Panc1 (cell line): ENCODE measurements around the gene ADGRG3. TPM values are rescaled to one million over a fixed set of nuclear protein-coding genes. Genes with fewer than 3 reads are reported as not detected.

Experiments used
- ATAC-seq: fragments of 200-7000 bp; cut with Tn5 transposase; 2 replicates; pipeline ENCODE4 v1.9.1; 2020; ENCODE audit warnings: mild to moderate bottlenecking, moderate library complexity
- BruUV-seq: library from RNA; stranded (reverse); fragments of 400-500 nt; replicated peaks from 2 replicates; lab custom pipeline; 2021; lab: Mats Ljungman, UMichigan
- CTCF ChIA-PET: fragments of 300-600 bp; sonication (Branson Sonifier 250); formaldehyde crosslinking; loops from one replicate; lab custom pipeline; 2022; ENCODE audit warnings: antibody characterized with exemption; lab: Charles Lee
- POLR2A ChIA-PET: fragments of 300-600 bp; sonication (Branson Sonifier 250); formaldehyde crosslinking; loops from one replicate; lab custom pipeline; 2022; ENCODE audit warnings: antibody characterized with exemption; lab: Charles Lee
- DNase-seq: peaks from one replicate; pipeline ENCODE4 v3.0.0-alpha.2; 2010; ENCODE audit warnings: low read depth, low spot score
- H3K27ac ChIP-seq: 2 replicates; pipeline ENCODE4 v1.5.1; 2011; ENCODE audit warnings: mild to moderate bottlenecking, low read length, inconsistent platforms
- H3K27me3 ChIP-seq: fragments of 200-500 bp; sonication (Bioruptor generic); 2 replicates; pipeline ENCODE4 v1.6.0; 2014; ENCODE audit warnings: low read length, inconsistent platforms; ENCODE audit not compliant: control insufficient read depth, insufficient read depth
- H3K36me3 ChIP-seq: fragments of 200-500 bp; sonication (Bioruptor generic); 2 replicates; pipeline ENCODE4 v1.5.1; 2014; ENCODE audit warnings: inconsistent platforms, mild to moderate bottlenecking, low read length, moderate library complexity; ENCODE audit not compliant: control insufficient read depth, insufficient read depth
- H3K4me1 ChIP-seq: 2 replicates; pipeline ENCODE4 v1.5.1; 2011; ENCODE audit warnings: inconsistent platforms, mild to moderate bottlenecking, low read length, moderate library complexity; ENCODE audit not compliant: control insufficient read depth, insufficient read depth
- H3K4me3 ChIP-seq, 2 experiments: 2 replicates each; pipeline ENCODE4 v1.5.1; 2011 to 2012; ENCODE audit warnings: low read depth in 2 of 2, low read length in 2 of 2, mild to moderate bottlenecking in 2 of 2, inconsistent platforms in 1 of 2, moderate library complexity in 1 of 2
- H3K9me3 ChIP-seq: fragments of 200-500 bp; sonication (Bioruptor generic); 2 replicates; pipeline ENCODE4 v1.5.1; 2014; ENCODE audit warnings: low read depth, mild to moderate bottlenecking, inconsistent platforms, low read length, moderate library complexity; ENCODE audit not compliant: control insufficient read depth, insufficient read depth
- CTCF ChIP-seq: fragments of 450-650 bp; IDR thresholded peaks from 2 replicates; pipeline ENCODE4 v1.5.1; 2017; ENCODE audit warnings: mild to moderate bottlenecking
- POLR2AphosphoS5 ChIP-seq: IDR thresholded peaks from 2 replicates; pipeline ENCODE4 v1.6.1; 2012; ENCODE audit warnings: mild to moderate bottlenecking, low read depth, low read length, moderate library complexity
- REST ChIP-seq, 2 experiments: IDR thresholded peaks; 2 replicates each; pipeline ENCODE4 v1.6.1; 2011 to 2012; ENCODE audit warnings: low read depth in 2 of 2, control low read depth in 1 of 2, low read length in 1 of 2, mild to moderate bottlenecking in 1 of 2, moderate library complexity in 1 of 2; ENCODE audit not compliant: insufficient read depth in 1 of 2
- SIN3A ChIP-seq: IDR thresholded peaks from 2 replicates; pipeline ENCODE4 v1.6.1; 2012; ENCODE audit warnings: low read depth, mild to moderate bottlenecking, low read length, moderate library complexity, borderline replicate concordance; ENCODE audit not compliant: insufficient read depth
- TCF7L2 ChIP-seq: IDR thresholded peaks from 2 replicates; pipeline ENCODE4 v1.6.1; 2011; ENCODE audit warnings: mild to moderate bottlenecking, low read depth, low read length, inconsistent platforms
- in situ Hi-C: cut with HindIII; loops from 2 replicates; pipeline ENCODE4 v1.10.0; 2016; ENCODE audit warnings: low sequenced_read_pairs, low pct_unique_long_range_greater_than_20kb
- intact Hi-C: fragments of 100-400 bp; cut with micrococcal nuclease; formaldehyde crosslinking; loops from one replicate; pipeline ENCODE4 v1.10.0; 2022; ENCODE audit not compliant: unreplicated experiment
- total RNA-seq: library from RNA; stranded (reverse); gene quantifications from one replicate; pipeline ENCODE4 v1.2.1, GENCODE V29; 2021; ENCODE audit not compliant: unreplicated experiment

ADGRG3 gene
- total RNA-seq, 1 experiment from 2014 or later, result not detected

GRCh38 chr16:57644383-57645014, 23.6 kb upstream of the ADGRG3 start:
- ChIA-PET POLR2A (no interaction called here), CTCF (interaction anchor here (0.6 kb wide), 2 partner anchors 44 to 55 kb away, joined by 3 to 5 read pairs; no protein-coding TSS in a partner anchor)
- Histone ChIP-seq H3K36me3 (no peaks in the 10 kb centered on the region), H3K4me1 (peaks cover 4% of the 10 kb centered on the region), H3K27ac (no peak overlapping the region), H3K4me3 (no peak overlapping the region), H3K9me3 (no peaks in the 10 kb centered on the region), H3K27me3 (no peaks in the 10 kb centered on the region)
- in situ Hi-C loops, result no loop called here
- ATAC-seq, result no peak
- no TSS peak for BruUV-seq
- TF ChIP-seq TCF7L2, result no peak
- TF ChIP-seq POLR2AphosphoS5, result no peak
- no peak for TF ChIP-seq CTCF
- TF ChIP-seq SIN3A, result no peak
- no peak for TF ChIP-seq REST (IDR thresholded peaks at IDR 0.05; ENCODE audit: insufficient read depth in 1 of 2, low read depth in 2 of 2, low read length in 1 of 2)
- intact Hi-C loops, result loop anchor here (5.0 kb wide), 1 partner anchor 67 kb away; no protein-coding TSS in a partner anchor
- DNase-seq, result no peak

GRCh38 chr16:57645169-57645568, 22.9 kb upstream of the ADGRG3 start:
- Histone ChIP-seq H3K27me3 (no peaks in the 10 kb centered on the region), H3K4me3 (no peak overlapping the region), H3K9me3 (no peaks in the 10 kb centered on the region), H3K36me3 (no peaks in the 10 kb centered on the region), H3K27ac (no peak overlapping the region), H3K4me1 (peaks cover 4% of the 10 kb centered on the region)
- no peak for ATAC-seq
- BruUV-seq, result no TSS peak
- no peak for TF ChIP-seq CTCF
- TF ChIP-seq SIN3A, result no peak
- TF ChIP-seq POLR2AphosphoS5, result no peak
- TF ChIP-seq TCF7L2, result no peak
- TF ChIP-seq REST (IDR thresholded peaks at IDR 0.05; ENCODE audit: insufficient read depth in 1 of 2, low read depth in 2 of 2, low read length in 1 of 2), result no peak
- in situ Hi-C loops, result no loop called here
- no peak for DNase-seq
- intact Hi-C loops, result loop anchor here (5.0 kb wide), 1 partner anchor 68 kb away; no protein-coding TSS in a partner anchor
- POLR2A ChIA-PET, result no interaction called here
- CTCF ChIA-PET, result no interaction called here
